GM12878 (cell line): ENCODE data around the gene LDLRAD4. TPM values are rescaled to one million over a fixed set of nuclear protein-coding genes. Genes with fewer than 3 reads are reported as not detected.

Experiments used
- ATAC-seq: fragments of 200-7000 bp; cut with Tn5 transposase; 3 replicates; pipeline ENCODE4 v1.9.1; 2020; ENCODE audit warnings: mild to moderate bottlenecking, moderate library complexity
- BruUV-seq: library from RNA; stranded (reverse); fragments of 400-500 nt; replicated peaks from 2 replicates; lab custom pipeline; 2021; lab: Mats Ljungman, UMichigan
- CTCF ChIA-PET: fragments of 300-600 bp; sonication (Branson Sonifier 250); formaldehyde crosslinking; extraction: SDS; loops from one replicate; lab custom pipeline; 2021; ENCODE audit warnings: inconsistent platforms; lab: Yijun Ruan, JAX
- POLR2A ChIA-PET: fragments of 350-600 bp; formaldehyde crosslinking; extraction: SDS; loops from one replicate; lab custom pipeline; 2021; ENCODE audit warnings: inconsistent platforms; lab: Charles Lee
- RAD21 ChIA-PET: fragments of 300-600 bp; sonication (Branson Sonifier 250); formaldehyde crosslinking; loops from one replicate; lab custom pipeline; 2023; ENCODE audit warnings: antibody characterized with exemption; ENCODE audit not compliant: unreplicated experiment; lab: Charles Lee
- SMC1A ChIA-PET: fragments of 300-600 bp; sonication (Branson Sonifier 250); formaldehyde crosslinking; loops from one replicate; lab custom pipeline; 2023; ENCODE audit not compliant: unreplicated experiment, uncharacterized antibody; lab: Charles Lee
- DNase-seq: peaks from one replicate; pipeline ENCODE4 v3.0.0-alpha.2; 2011; ENCODE audit warnings: low read depth, low spot score
- FAIRE-seq: peaks from 3 replicates; lab custom pipeline; 2011; peaks lifted over from hg19 to GRCh38; lab: Jason Lieb, UNC
- H2AFZ ChIP-seq: 2 replicates; pipeline ENCODE4 v1.6.0; 2011; ENCODE audit warnings: low read depth, low read length, control low read depth; ENCODE audit not compliant: control insufficient read depth
- H3K27ac ChIP-seq: 2 replicates; pipeline ENCODE4 v1.5.1; 2011; ENCODE audit warnings: control low read depth; ENCODE audit not compliant: control insufficient read depth, insufficient read depth
- H3K27me3 ChIP-seq, 2 experiments: replicated peaks in 1 of 2; 2 replicates each; pipeline versions ENCODE4 v1.6.0 to v1.6.1; 2011; ENCODE audit warnings: low read length in 1 of 2; ENCODE audit not compliant: control insufficient read depth in 2 of 2, insufficient read depth in 2 of 2
- H3K36me3 ChIP-seq, 2 experiments: 2 replicates each; pipeline ENCODE4 v1.5.1; 2011; ENCODE audit warnings: low read length in 1 of 2; ENCODE audit not compliant: control insufficient read depth in 2 of 2, insufficient read depth in 2 of 2
- H3K4me1 ChIP-seq: 2 replicates; pipeline ENCODE4 v1.6.1; 2011; ENCODE audit warnings: mild to moderate bottlenecking, low read length, moderate library complexity, mixed read lengths; ENCODE audit not compliant: control insufficient read depth, insufficient read depth
- H3K4me2 ChIP-seq: 2 replicates; pipeline ENCODE4 v1.6.0; 2011; ENCODE audit warnings: control low read depth; ENCODE audit not compliant: control insufficient read depth, insufficient read depth
- H3K4me3 ChIP-seq: fragments of 200-600 bp; sonication (generic); 2 replicates; pipeline ENCODE4 v1.5.1; 2016
- H3K79me2 ChIP-seq: 2 replicates; pipeline ENCODE4 v1.6.0; 2011; ENCODE audit warnings: low read length; ENCODE audit not compliant: control insufficient read depth, insufficient read depth
- H3K9ac ChIP-seq: 2 replicates; pipeline ENCODE4 v1.8.0; 2011; ENCODE audit warnings: low read length, control low read depth, mixed read lengths; ENCODE audit not compliant: control insufficient read depth, insufficient read depth
- H3K9me3 ChIP-seq: replicated peaks from 3 replicates; pipeline ENCODE4 v1.5.1; 2011; ENCODE audit warnings: mild to moderate bottlenecking, low read length; ENCODE audit not compliant: control insufficient read depth, insufficient read depth
- H4K20me1 ChIP-seq: 2 replicates; pipeline ENCODE4 v1.6.0; 2011; ENCODE audit not compliant: control insufficient read depth, insufficient read depth
- ESRRA ChIP-seq: IDR thresholded peaks from 2 replicates; pipeline ENCODE4 v1.6.1; 2012; ENCODE audit warnings: mild to moderate bottlenecking, low read length, improper control_type of control experiment
- ETV6 ChIP-seq, 2 experiments: fragments of 450-650 bp in 1 of 2; IDR thresholded peaks in 1 of 2; conservative IDR thresholded peaks in 1 of 2; 2 replicates each; pipeline ENCODE4 v1.6.1; 2014; ENCODE audit warnings: antibody characterized with exemption in 1 of 2, borderline replicate concordance in 1 of 2, low read depth in 1 of 2, mild to moderate bottlenecking in 1 of 2, moderate library complexity in 1 of 2
- HCFC1 ChIP-seq: fragments of 150-350 bp; IDR thresholded peaks from 2 replicates; pipeline ENCODE4 v1.6.1; 2014; ENCODE audit warnings: low read length
- HDAC2 ChIP-seq: fragments of 200-600 bp; sonication (generic); IDR thresholded peaks from 2 replicates; pipeline ENCODE4 v1.6.1; 2017
- IRF5 ChIP-seq: fragments of 450-650 bp; IDR thresholded peaks from 2 replicates; pipeline ENCODE4 v1.6.1; 2017; ENCODE audit warnings: borderline replicate concordance
- KLF5 ChIP-seq: fragments of 450-650 bp; IDR thresholded peaks from 2 replicates; pipeline ENCODE4 v1.6.1; 2014; ENCODE audit warnings: mild to moderate bottlenecking; ENCODE audit not compliant: partially characterized antibody
- MLLT1 ChIP-seq: fragments of 450-650 bp; IDR thresholded peaks from 2 replicates; pipeline ENCODE4 v1.6.1; 2016; ENCODE audit warnings: mild to moderate bottlenecking
- POLR2AphosphoS2 ChIP-seq: IDR thresholded peaks from 2 replicates; pipeline ENCODE4 v1.6.1; 2011; ENCODE audit warnings: low read depth, mild to moderate bottlenecking, low read length, improper control_type of control experiment, moderate library complexity
- POU2F2 ChIP-seq: IDR thresholded peaks from 3 replicates; pipeline ENCODE4 v1.6.1; 2011; ENCODE audit warnings: low read depth, mild to moderate bottlenecking, low read length, borderline replicate concordance
- RELA ChIP-seq: fragments of 450-650 bp; IDR thresholded peaks from 2 replicates; pipeline ENCODE4 v1.8.0; 2014; ENCODE audit warnings: borderline replicate concordance; ENCODE audit not compliant: partially characterized antibody
- SUZ12 ChIP-seq: fragments of 200-600 bp; sonication (generic); IDR thresholded peaks from one replicate; pipeline ENCODE4 v1.6.1; 2018; ENCODE audit warnings: antibody characterized with exemption, mild to moderate bottlenecking; ENCODE audit not compliant: unreplicated experiment
- TCF12 ChIP-seq: IDR thresholded peaks from 2 replicates; pipeline ENCODE4 v1.6.1; 2011; ENCODE audit warnings: low read depth, mild to moderate bottlenecking, low read length
- ZNF384 ChIP-seq: IDR thresholded peaks from 2 replicates; pipeline ENCODE4 v1.6.1; 2012; ENCODE audit warnings: low read depth, mild to moderate bottlenecking, low read length, improper control_type of control experiment, borderline replicate concordance
- ZSCAN29 ChIP-seq: fragments of 450-650 bp; IDR thresholded peaks from 2 replicates; pipeline ENCODE4 v1.6.1; 2017; ENCODE audit warnings: mild to moderate bottlenecking, moderate library complexity
- WGBS: methylation state at CpG from one replicate; pipeline ENCODE4 v1.1.6; 2016; ENCODE audit warnings: low lambda C conversion rate; ENCODE audit not compliant: insufficient replicate concordance, insufficient coverage; ENCODE audit errors: missing lambda C conversion rate; 5-methylcytosine and 5-hydroxymethylcytosine counted together
- in situ Hi-C: fragments of 300-500 bp; cut with MboI; formaldehyde crosslinking; loops from 9 replicates; pipeline ENCODE4 v1.14.3; 2018; ENCODE audit warnings: mixed read lengths
- intact Hi-C: fragments of 100-400 bp; cut with micrococcal nuclease; formaldehyde crosslinking; loops from one replicate; pipeline ENCODE4 v1.14.2; 2022; ENCODE audit not compliant: unreplicated experiment
- polyA plus RNA-seq, 11 experiments: library from polyadenylated mRNA; depleted of rRNA in 4 of 11; unstranded in 6 of 11; stranded (reverse) in 5 of 11; fragments of >200 nt; fragmentation: Nextera tagmentation in 4 of 11; fragmentation: Illumina TruSeq in 1 of 11; extraction: Ambion mirVana in 4 of 11; extraction: Trizol in 1 of 11; gene quantifications; 1 replicate in 1 of 11; 2 replicates in 10 of 11; pipeline versions ENCODE4 v1.2.1 to v1.2.3, GENCODE V29; 2011 to 2016; ENCODE audit warnings: inconsistent platforms in 2 of 11, missing spikeins in 2 of 11, low read depth in 1 of 11
- total RNA-seq, 4 experiments: library from RNA; depleted of rRNA in 3 of 4; stranded (reverse); fragments of >200 nt in 3 of 4; fragmentation: Illumina TruSeq in 1 of 4; extraction: Trizol in 1 of 4; gene quantifications; 2 replicates each; pipeline versions ENCODE4 v1.2.1 to v1.2.3, GENCODE V29; 2013 to 2021
- TF ChIP-seq, protein P1 (sequence below): fragments of 450-650 bp; formaldehyde crosslinking; IDR thresholded peaks from 2 replicates; pipeline ENCODE4 v1.4.0; 2020; ENCODE audit warnings: mild to moderate bottlenecking, moderate library complexity
- TF ChIP-seq, protein P2 (sequence below): fragments of 450-650 bp; IDR thresholded peaks from 2 replicates; pipeline ENCODE4 v1.6.1; 2017; ENCODE audit warnings: mild to moderate bottlenecking

The LDLRAD4 gene
- total and polyA plus RNA-seq, 10 of the 15 experiments (the other 5 are each of a cell fraction or from before 2014, with no cell fraction given): 2.7 to 16.8 (median 11.2) TPM

- ChIA-PET RAD21 (no interaction called here), POLR2A (no interaction called here), CTCF (no interaction called here), SMC1A (no interaction called here)
- Histone ChIP-seq H3K9ac (no peak overlapping the region), H3K27me3 (peaks cover 0 to 2% of the 10 kb centered on the region in 2 experiments; a peak in 1 of 4 replicates), H3K4me3 (no peak overlapping the region), H3K79me2 (no peaks in the 10 kb centered on the region), H4K20me1 (no peaks in the 10 kb centered on the region), H3K9me3 (no peaks in the 10 kb centered on the region), H3K27ac (no peak overlapping the region), H3K4me1 (no peaks in the 10 kb centered on the region), H3K4me2 (no peak overlapping the region), H3K36me3 (no peaks in the 10 kb centered on the region), H2AFZ (no peak overlapping the region)
- intact Hi-C loops (loop anchor here (10.0 kb wide), 1 partner anchor 65 kb away; no protein-coding TSS in a partner anchor), in situ Hi-C loops (no loop called here)
- DNase-seq: no peak
- BruUV-seq: no TSS peak
- no peak for FAIRE-seq
- 15% methylated on average over 6 of the region's 6 CpGs for WGBS
- ATAC-seq: no peak
- no peak for TF ChIP-seq ETV6 (conservative IDR thresholded peaks at IDR 0.05 in 1 of 2, IDR thresholded peaks at IDR 0.05 in 1 of 2; ENCODE audit: borderline replicate concordance in 1 of 2, low read depth in 1 of 2)
- TF ChIP-seq TCF12: no peak
- no peak for TF ChIP-seq ESRRA
- no peak for TF ChIP-seq IRF5
- no peak for TF ChIP-seq KLF5
- TF ChIP-seq RELA: no peak
- no peak for TF ChIP-seq POLR2AphosphoS2
- TF ChIP-seq ZNF384: no peak
- TF ChIP-seq, protein P1, sequence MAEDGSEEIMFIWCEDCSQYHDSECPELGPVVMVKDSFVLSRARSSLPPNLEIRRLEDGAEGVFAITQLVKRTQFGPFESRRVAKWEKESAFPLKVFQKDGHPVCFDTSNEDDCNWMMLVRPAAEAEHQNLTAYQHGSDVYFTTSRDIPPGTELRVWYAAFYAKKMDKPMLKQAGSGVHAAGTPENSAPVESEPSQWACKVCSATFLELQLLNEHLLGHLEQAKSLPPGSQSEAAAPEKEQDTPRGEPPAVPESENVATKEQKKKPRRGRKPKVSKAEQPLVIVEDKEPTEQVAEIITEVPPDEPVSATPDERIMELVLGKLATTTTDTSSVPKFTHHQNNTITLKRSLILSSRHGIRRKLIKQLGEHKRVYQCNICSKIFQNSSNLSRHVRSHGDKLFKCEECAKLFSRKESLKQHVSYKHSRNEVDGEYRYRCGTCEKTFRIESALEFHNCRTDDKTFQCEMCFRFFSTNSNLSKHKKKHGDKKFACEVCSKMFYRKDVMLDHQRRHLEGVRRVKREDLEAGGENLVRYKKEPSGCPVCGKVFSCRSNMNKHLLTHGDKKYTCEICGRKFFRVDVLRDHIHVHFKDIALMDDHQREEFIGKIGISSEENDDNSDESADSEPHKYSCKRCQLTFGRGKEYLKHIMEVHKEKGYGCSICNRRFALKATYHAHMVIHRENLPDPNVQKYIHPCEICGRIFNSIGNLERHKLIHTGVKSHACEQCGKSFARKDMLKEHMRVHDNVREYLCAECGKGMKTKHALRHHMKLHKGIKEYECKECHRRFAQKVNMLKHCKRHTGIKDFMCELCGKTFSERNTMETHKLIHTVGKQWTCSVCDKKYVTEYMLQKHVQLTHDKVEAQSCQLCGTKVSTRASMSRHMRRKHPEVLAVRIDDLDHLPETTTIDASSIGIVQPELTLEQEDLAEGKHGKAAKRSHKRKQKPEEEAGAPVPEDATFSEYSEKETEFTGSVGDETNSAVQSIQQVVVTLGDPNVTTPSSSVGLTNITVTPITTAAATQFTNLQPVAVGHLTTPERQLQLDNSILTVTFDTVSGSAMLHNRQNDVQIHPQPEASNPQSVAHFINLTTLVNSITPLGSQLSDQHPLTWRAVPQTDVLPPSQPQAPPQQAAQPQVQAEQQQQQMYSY (CRISPR knock-in tag): no peak
- no peak for TF ChIP-seq POU2F2
- no peak for TF ChIP-seq MLLT1
- TF ChIP-seq HDAC2: no peak
- TF ChIP-seq, protein P2, sequence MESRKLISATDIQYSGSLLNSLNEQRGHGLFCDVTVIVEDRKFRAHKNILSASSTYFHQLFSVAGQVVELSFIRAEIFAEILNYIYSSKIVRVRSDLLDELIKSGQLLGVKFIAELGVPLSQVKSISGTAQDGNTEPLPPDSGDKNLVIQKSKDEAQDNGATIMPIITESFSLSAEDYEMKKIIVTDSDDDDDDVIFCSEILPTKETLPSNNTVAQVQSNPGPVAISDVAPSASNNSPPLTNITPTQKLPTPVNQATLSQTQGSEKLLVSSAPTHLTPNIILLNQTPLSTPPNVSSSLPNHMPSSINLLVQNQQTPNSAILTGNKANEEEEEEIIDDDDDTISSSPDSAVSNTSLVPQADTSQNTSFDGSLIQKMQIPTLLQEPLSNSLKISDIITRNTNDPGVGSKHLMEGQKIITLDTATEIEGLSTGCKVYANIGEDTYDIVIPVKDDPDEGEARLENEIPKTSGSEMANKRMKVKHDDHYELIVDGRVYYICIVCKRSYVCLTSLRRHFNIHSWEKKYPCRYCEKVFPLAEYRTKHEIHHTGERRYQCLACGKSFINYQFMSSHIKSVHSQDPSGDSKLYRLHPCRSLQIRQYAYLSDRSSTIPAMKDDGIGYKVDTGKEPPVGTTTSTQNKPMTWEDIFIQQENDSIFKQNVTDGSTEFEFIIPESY: no peak
- TF ChIP-seq ZSCAN29: no peak
- TF ChIP-seq HCFC1: no peak
- TF ChIP-seq SUZ12: no peak
Observed at GRCh38 chr18:13389491-13390131, 171.1 kb downstream of the LDLRAD4 start.
